ENCODE data around the gene LY6G6F.
"Not testable (repeated sequence)": the region's sequence is repeated elsewhere in the genome, so short reads cannot be mapped to it uniquely, and the experiment has no call there.

Gene LY6G6F

DNA sequence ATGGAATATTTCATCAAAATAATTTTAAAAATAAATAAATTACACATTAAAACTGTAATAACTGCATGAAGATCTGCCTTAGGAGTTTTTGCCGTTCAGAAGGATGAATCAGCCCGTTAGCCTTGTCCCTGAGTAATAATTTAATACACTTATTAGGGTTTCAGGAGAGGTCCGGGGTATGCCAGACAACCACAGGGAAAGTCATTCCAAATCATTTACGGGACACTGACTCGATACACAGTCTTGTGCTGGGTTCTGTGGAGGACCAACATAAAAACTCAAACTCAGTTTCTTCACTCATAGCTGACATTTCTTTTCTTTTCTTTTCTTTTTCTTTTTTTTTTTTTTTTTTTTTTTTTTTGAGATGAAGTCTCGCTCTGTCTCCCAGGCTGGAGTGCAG lies 735 bp upstream of the LY6G6F start:
- DNase-seq = no peak

GRCh38 chr6:31707701-31708100 lies 1.0 kb downstream of the LY6G6F start:
- no peak for DNase-seq

- no peak for DNase-seq
Observed at GRCh38 chr6:31708224-31708623, 1.6 kb downstream of the LY6G6F start.

GRCh38 chr6:31709157-31709556 lies 2.5 kb downstream of the LY6G6F start:
- not testable (repeated sequence) for DNase-seq

GRCh38 chr6:31710523-31711219 lies 4.0 kb downstream of the LY6G6F start:
- DNase-seq = no peak

DNA sequence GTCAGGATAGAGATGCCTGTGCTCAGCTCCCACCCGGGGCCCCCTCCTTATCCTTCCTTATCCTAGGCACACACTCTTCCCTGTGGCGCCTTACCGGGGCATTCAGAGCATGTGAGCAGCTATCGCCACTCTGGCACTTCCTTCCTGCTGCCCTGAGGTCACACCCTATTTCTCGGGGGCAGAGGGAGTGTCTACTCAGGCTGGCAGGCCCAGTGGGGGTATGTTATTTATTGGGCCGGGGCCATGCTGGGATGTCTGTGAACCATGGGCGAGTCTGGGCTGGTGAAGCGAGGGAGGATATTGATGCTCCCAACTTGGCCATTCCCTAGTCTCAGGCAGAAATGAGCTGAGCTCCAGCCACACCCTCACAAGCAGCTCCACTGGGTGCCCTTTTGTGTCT lies 4.6 kb downstream of the LY6G6F start:
- no peak for DNase-seq

DNA sequence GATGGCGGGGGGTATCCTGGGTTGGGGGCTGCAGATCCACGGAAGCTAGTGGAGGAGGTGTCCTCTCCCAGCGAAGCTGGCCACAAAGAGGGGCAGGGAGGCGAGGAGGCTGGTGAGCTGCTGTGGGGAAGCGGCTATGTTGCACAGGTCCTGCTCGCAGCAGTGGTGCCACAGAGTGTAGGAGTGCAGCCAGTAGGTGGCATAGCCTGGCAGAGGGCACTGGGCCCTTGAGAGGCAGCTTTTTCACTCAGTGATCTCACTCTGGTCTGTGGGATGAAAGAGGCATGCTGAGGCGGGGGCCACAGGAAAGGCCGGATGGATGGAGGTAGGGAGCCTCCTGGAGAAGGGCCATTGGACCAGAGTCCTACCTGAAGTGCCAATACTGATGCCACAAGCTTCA lies 5.6 kb downstream of the LY6G6F start:
- no peak for DNase-seq

DNA sequence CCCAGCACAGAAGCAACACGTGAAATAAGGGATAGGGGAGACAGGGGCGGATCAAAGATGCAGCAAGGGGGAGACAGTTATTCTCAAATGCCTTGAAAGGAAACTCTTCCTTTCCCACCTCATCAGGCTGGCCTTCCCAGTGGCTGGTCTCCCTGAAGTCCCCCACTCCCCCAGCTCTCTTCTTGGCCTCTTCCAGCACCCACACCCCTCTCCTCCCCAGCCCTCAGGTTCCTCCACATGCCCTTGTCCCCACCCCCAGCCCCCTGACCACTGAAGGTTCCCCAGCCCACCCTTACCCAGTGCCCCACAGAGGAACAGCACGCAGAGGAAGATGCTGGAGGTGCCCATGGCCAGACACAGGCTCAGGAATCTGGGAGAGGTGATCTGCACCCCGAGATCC lies 6.8 kb downstream of the LY6G6F start:
- no peak for DNase-seq

DNA sequence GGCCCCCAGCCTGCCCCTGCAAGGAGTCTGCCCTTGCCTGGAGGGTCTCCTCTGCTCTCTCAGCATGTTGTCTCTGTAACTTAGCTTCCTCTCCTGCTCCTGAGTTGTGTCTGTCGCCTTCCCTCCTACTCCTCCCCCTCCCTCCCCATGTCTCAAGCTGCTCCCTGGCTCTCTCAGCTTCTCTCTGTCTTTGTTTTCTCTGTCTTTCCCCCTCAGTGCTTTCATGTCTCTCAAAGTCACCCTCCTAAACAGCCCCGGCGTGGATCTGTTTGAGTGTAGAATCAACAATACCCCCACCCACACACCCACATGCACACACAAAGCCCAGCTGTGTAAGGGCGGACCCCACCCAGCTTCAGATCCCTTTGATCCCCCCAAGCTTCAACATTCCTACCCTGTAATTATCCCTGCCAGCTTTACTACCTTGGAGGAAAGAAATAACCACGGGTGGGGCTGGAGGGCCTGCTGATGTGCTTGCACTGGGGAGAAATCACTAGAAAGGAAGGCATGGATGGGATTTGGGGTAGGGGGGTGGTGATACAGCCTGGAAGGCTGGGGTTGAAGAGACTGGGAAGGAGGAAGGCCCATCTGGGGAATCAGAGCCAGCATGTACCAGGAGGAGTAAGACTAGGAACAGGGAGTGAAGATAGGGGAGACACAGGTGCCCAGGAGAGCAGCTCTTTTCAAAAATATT lies 7.5 kb downstream of the LY6G6F start:
- DNase-seq = no peak

- no peak for DNase-seq
Observed at GRCh38 chr6:31715022-31715958, 8.6 kb downstream of the LY6G6F start, which contains the start of gene LY6G6D. LY6G6D (plus strand) TSS chr6:31715348; CDS start chr6:31715356, 8 bp downstream.

- DNase-seq = no peak
Observed at GRCh38 chr6:31717499-31718222, 11.0 kb downstream of the LY6G6F start.

DNA sequence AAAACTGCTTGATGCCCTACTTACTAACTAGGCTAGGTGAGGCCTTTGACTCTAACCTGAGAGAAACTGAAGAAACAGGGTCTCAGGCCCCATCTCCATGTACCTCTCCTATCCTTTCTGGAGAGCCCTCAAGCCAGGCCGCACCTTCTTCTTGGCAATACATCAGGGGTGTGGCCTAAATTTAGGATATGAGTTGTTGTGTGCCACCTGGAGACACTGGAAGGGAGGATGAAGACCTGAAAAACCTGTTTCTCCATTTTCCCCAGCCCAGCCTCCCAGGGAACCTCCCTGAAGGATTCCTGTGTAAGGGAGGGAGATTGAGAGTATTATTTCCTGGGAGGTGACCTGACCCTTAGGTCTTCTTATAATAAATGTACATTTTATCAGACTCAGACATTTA lies 11.6 kb downstream of the LY6G6F start:
- DNase-seq = no peak

DNA sequence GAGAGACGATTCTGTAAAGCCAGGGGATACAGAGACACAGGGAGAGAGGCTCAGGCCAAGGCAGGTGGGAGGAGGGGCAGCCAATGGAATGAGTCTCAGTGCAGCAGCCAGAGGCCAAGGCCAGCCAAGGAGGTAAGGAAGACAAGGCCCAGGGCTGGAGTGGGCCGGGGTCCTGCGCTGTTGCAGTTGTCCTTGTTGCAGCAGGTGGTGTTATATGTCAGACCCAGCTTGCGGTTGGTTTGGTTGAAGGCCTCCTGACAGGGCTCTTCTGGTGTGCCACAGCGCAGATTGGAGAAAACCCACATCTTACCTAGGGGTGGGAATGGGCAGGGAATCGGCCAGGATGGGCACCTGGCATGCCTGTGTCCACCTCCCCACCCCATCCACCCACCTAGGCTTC lies 12.3 kb downstream of the LY6G6F start:
- no peak for DNase-seq

GRCh38 chr6:31720196-31720770 lies 13.6 kb downstream of the LY6G6F start:
- no peak for DNase-seq

DNA sequence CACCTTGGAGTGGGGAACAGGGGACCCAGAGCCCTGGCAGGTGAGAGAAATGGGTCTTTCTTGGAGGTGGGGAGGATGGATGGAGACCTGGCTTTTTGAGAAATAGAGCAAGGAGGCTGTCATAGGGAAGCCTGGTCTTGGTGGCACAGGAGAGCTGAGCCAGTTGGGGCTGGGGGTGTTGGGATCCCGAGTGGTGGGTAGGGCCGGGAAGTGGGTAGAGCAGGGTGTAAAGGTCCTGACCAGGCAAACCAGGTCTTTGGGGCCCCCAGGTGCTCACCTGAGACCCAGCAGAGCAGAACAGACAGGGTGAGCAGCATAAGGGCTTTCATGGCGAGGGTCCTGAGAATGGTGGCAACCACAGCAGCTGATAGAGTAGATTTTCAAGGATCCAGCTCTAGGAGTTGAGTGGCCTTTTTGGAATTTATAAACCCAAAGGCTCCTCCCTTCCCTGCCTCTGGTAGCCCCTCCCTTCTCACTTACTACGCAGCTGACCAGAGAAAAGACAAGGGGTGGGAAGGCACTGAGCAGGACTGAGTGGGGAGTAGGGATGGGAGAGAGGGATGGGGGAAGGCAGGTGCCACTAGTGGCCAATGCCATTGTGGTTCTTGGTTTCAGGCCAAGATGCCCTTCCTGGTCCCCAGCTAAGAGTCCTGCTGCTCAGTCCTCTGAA lies 14.8 kb downstream of the LY6G6F start, which contains the start of gene LY6G6C:
Gene LY6G6C, minus strand, starts transcription at position 396 of the 670 bp plus-strand sequence. Its CDS starts 67 bp downstream, at position 329.
- DNase-seq = no peak

DNA sequence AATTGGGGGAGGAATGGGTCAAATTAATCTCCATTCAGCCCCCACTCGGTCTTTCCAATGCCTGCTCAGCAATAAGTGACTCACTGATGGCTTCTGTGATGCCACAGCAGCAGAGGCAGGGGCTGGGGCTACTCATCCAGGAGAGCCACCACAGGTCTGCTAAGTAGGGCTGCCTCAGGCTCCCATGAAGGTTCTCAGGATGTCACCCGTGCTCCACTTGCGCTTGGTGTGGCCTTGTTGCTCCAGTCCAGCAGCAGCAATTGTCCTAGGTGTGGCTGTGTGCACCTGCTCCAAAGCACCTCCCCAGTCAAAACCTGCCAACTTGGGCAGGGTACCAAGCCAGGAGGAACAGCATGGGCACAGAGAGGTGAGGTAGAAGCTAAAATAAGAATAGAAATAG lies 15.5 kb downstream of the LY6G6F start:
- DNase-seq = no peak

- DNase-seq = no peak
Observed at GRCh38 chr6:31723245-31723979, 16.7 kb downstream of the LY6G6F start, which contains the start of gene MPIG6B. MPIG6B (plus strand) TSS chr6:31723373; CDS start chr6:31723384, 11 bp downstream.

DNA sequence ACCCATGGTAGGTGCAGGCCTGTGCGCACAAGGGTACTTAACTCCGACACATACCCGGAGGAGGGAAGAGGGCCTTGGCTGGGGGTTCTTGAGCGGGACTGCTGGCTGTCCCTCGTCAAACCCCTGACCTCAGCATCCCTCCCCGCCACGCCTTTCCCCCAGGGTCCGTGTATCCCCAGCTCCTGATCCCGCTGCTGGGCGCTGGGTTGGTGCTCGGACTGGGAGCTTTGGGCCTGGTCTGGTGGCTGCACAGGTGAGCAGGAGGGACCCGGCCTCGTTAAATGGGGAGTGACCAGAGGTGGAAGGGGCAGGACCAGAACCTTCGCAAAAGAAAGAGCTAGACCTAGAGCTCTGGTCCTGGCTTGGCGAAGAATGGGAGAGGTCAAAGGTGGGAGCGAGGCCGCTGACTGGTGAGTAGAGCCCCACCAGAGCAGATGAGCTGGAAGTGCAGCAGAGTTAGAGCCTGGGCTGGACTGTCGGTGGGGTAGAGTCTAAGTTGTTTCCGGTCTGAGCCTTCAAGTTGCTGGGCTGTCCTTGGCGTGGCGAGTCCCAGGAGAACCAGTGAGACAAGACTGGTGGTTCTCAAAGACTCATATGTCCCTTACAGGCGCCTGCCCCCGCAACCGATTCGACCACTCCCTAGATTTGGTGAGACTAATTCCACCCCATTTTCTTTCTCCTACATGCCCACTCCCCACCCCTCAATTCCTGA lies 17.5 kb downstream of the LY6G6F start:
- DNase-seq = no peak

GRCh38 chr6:31725502-31726350 lies 19.1 kb downstream of the LY6G6F start:
- DNase-seq = no peak
